Measurements from ENCODE around the gene MPRIP. TPM values are rescaled to one million over a fixed set of nuclear protein-coding genes. Genes with fewer than 3 reads are reported as not detected.
"Not testable (repeated sequence)": the region's sequence is repeated elsewhere in the genome, so short reads cannot be mapped to it uniquely, and the experiment has no call there.

MPRIP gene
- total RNA-seq, 1 donor from 2014 or later: 345 TPM

GRCh38 chr17:16999931-17000625 is 42.2 kb upstream of the MPRIP start:
- peaks cover 20% of the 10 kb centered on the region for H3K4me1 Mint-ChIP-seq (ENCODE audit: low read depth)
- no peak for DNase-seq (ENCODE audit: low spot score)

DNA sequence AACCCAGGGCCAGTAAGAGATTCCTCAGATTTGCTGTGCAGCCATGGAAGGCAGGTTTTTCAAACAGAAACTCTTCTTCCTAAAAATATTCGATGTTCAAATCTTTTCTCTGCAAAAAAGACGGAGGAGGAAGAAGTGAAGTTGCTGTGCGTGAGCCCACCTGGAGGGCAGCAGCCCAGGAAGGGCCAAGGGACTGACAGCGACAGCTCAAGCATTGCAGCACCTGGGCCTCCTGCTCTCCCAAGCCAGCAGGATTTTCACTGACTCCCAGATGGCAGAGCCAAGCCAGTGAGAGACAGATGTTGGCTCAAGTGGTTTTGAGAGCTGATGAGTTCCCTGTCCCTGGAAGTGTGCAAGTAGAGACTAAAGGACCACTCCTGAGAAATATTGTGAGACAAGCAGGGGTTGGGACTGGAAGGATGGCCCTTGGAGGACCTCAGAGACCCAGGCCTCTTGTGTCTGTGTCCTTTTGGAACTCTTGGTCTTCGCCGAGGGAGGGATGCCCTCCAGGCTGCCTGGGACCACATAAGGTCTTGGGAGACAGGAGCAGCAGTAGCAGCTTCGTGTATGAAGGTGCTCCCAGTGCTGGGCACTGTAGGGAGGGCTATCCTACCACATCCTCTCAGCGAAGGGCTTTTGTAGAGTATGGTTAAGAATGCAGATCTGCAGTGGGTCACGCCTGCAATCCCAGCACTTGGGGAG is 41.0 kb upstream of the MPRIP start:
- no peaks in the 10 kb centered on the region for H3K36me3 Mint-ChIP-seq (ENCODE audit: low read depth)
- no peaks in the 10 kb centered on the region for H3K27me3 Mint-ChIP-seq (ENCODE audit: low read depth)
- no peak overlapping the region for H3K4me3 Mint-ChIP-seq (ENCODE audit: unreplicated experiment)
- TF ChIP-seq, protein P1, sequence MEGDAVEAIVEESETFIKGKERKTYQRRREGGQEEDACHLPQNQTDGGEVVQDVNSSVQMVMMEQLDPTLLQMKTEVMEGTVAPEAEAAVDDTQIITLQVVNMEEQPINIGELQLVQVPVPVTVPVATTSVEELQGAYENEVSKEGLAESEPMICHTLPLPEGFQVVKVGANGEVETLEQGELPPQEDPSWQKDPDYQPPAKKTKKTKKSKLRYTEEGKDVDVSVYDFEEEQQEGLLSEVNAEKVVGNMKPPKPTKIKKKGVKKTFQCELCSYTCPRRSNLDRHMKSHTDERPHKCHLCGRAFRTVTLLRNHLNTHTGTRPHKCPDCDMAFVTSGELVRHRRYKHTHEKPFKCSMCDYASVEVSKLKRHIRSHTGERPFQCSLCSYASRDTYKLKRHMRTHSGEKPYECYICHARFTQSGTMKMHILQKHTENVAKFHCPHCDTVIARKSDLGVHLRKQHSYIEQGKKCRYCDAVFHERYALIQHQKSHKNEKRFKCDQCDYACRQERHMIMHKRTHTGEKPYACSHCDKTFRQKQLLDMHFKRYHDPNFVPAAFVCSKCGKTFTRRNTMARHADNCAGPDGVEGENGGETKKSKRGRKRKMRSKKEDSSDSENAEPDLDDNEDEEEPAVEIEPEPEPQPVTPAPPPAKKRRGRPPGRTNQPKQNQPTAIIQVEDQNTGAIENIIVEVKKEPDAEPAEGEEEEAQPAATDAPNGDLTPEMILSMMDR (IDR thresholded peaks at IDR 0.05): no peak
- no peaks in the 10 kb centered on the region for H3K9me3 Mint-ChIP-seq (ENCODE audit: low read depth)
- H3K27ac Mint-ChIP-seq (ENCODE audit: unreplicated experiment): no peak overlapping the region
- no peak for DNase-seq (ENCODE audit: low spot score)
- H3K4me1 Mint-ChIP-seq (ENCODE audit: low read depth): peaks cover 25% of the 10 kb centered on the region

More at GRCh38 chr17:16999931-17000625, 42.2 kb upstream of the MPRIP start:
- no peak overlapping the region for H3K27ac Mint-ChIP-seq (ENCODE audit: unreplicated experiment)
- H3K4me3 Mint-ChIP-seq (ENCODE audit: unreplicated experiment): no peak overlapping the region
- H3K36me3 Mint-ChIP-seq (ENCODE audit: low read depth): no peaks in the 10 kb centered on the region
- H3K9me3 Mint-ChIP-seq (ENCODE audit: low read depth): no peaks in the 10 kb centered on the region
- TF ChIP-seq, protein P1 (IDR thresholded peaks at IDR 0.05): no peak
- H3K27me3 Mint-ChIP-seq (ENCODE audit: low read depth): no peaks in the 10 kb centered on the region

GRCh38 chr17:17001874-17002520 is 40.3 kb upstream of the MPRIP start:
- TF ChIP-seq, protein P1 (IDR thresholded peaks at IDR 0.05): peak; percentile 99
- peaks cover 25% of the 10 kb centered on the region for H3K4me1 Mint-ChIP-seq (ENCODE audit: low read depth)
- no peak overlapping the region for H3K4me3 Mint-ChIP-seq (ENCODE audit: unreplicated experiment)
- H3K27me3 Mint-ChIP-seq (ENCODE audit: low read depth): no peaks in the 10 kb centered on the region
- H3K9me3 Mint-ChIP-seq (ENCODE audit: low read depth): no peaks in the 10 kb centered on the region
- H3K27ac Mint-ChIP-seq (ENCODE audit: unreplicated experiment): no peak overlapping the region
- no peak for DNase-seq (ENCODE audit: low spot score)
- no peaks in the 10 kb centered on the region for H3K36me3 Mint-ChIP-seq (ENCODE audit: low read depth)

GRCh38 chr17:17002731-17003715 is 39.2 kb upstream of the MPRIP start:
- H3K36me3 Mint-ChIP-seq (ENCODE audit: low read depth); H3K27me3 Mint-ChIP-seq (ENCODE audit: low read depth); DNase-seq (ENCODE audit: low spot score); H3K9me3 Mint-ChIP-seq (ENCODE audit: low read depth); H3K27ac Mint-ChIP-seq (ENCODE audit: unreplicated experiment); H3K4me3 Mint-ChIP-seq (ENCODE audit: unreplicated experiment): not testable (repeated sequence)
- H3K4me1 Mint-ChIP-seq (ENCODE audit: low read depth): peaks cover 25% of the 10 kb centered on the region

DNA sequence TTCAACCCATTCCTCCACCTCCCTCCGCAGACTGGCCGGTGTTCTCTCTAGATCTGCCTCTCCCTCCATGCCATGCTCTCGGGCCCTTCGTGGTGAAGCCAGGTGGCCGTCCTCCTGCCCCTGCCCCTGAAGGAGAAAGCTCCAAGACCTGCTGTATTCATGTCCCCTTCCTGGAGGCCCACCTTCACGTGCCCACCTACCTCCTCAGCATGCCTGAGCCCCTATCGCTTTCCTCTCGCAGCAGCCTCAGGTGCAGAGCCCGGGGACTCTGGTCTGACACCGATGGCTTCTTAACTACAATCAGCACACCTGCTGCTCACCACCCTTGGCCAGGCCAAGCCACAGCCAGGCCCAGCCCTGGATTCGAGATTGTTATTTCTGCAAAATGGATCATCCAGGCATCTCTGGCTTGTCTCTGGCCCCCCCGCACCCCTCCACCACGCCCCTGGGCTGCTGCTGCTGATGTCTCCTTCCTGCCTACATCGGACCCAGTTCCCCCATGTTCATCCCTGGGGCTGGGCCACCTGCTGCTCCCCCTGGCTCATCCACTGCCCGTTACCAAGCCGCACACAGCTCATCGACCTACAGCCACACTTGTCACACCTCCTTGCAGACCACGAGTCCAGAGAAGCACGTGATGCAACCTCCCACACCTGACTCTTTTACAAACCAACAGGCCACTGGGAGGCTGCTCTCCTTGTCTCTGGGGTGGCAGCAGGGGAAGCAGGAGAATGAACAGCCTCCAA is 37.8 kb upstream of the MPRIP start:
- no peaks in the 10 kb centered on the region for H3K27me3 Mint-ChIP-seq (ENCODE audit: low read depth)
- no peaks in the 10 kb centered on the region for H3K36me3 Mint-ChIP-seq (ENCODE audit: low read depth)
- DNase-seq (ENCODE audit: low spot score): no peak
- H3K4me3 Mint-ChIP-seq (ENCODE audit: unreplicated experiment): no peak overlapping the region
- TF ChIP-seq, protein P1 (IDR thresholded peaks at IDR 0.05): no peak
- peaks cover 28% of the 10 kb centered on the region for H3K4me1 Mint-ChIP-seq (ENCODE audit: low read depth)
- H3K27ac Mint-ChIP-seq (ENCODE audit: unreplicated experiment): no peak overlapping the region
- H3K9me3 Mint-ChIP-seq (ENCODE audit: low read depth): no peaks in the 10 kb centered on the region

- H3K27me3 Mint-ChIP-seq (ENCODE audit: low read depth); H3K4me3 Mint-ChIP-seq (ENCODE audit: unreplicated experiment); H3K9me3 Mint-ChIP-seq (ENCODE audit: low read depth); H3K36me3 Mint-ChIP-seq (ENCODE audit: low read depth); H3K27ac Mint-ChIP-seq (ENCODE audit: unreplicated experiment); DNase-seq (ENCODE audit: low spot score): not testable (repeated sequence)
- peaks cover 34% of the 10 kb centered on the region for H3K4me1 Mint-ChIP-seq (ENCODE audit: low read depth)
Measured at GRCh38 chr17:17004997-17005614, 37.2 kb upstream of the MPRIP start.

DNA sequence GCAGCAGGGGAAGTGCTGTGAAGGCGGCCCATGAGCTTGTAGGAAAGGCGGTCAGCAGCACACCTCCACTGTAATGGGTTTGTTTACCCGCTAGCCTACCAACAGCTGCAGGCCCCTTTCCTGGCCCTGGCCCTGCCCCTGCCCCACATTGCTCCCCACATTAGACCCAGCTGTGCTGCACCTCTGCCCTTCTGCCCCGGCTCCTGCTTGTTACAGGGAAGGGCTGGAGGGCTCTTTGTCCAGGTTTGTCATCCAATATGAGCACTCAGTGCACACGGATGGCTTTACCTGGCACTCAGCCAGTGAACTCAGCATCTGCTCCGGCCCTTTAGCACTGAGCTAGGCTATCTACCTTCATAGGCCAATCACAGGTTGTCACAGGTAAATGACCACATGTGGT is 34.4 kb upstream of the MPRIP start:
- not testable (repeated sequence) for DNase-seq (ENCODE audit: low spot score); H3K4me3 Mint-ChIP-seq (ENCODE audit: unreplicated experiment); H3K27me3 Mint-ChIP-seq (ENCODE audit: low read depth); H3K27ac Mint-ChIP-seq (ENCODE audit: unreplicated experiment); H3K36me3 Mint-ChIP-seq (ENCODE audit: low read depth); H3K9me3 Mint-ChIP-seq (ENCODE audit: low read depth)
- H3K4me1 Mint-ChIP-seq (ENCODE audit: low read depth): peaks cover 30% of the 10 kb centered on the region

Measured in chondrocyte (in vitro differentiated cells).